K562 (cell line): Measurements from ENCODE around the gene PHLDA3. TPM values are rescaled to one million over a fixed set of nuclear protein-coding genes. Genes with fewer than 3 reads are reported as not detected.

Experiments used
- CREB1 ChIP-seq, 2 experiments: sonication (generic) in 1 of 2; formaldehyde crosslinking in 1 of 2; IDR thresholded peaks; 2 replicates each; pipeline versions ENCODE4 v1.6.1 to v1.8.0; 2012 to 2022; ENCODE audit warnings: inconsistent platforms in 1 of 2, mild to moderate bottlenecking in 1 of 2, missing genetic modification reagents in 1 of 2, moderate library complexity in 1 of 2
- FOSL1 ChIP-seq: fragments of 200-800 bp; sonication (Bioruptor generic); conservative IDR thresholded peaks from 2 replicates; pipeline ENCODE4 v1.6.1; 2016; ENCODE audit warnings: missing genetic modification characterization, missing compliant biosample characterization
- GABPA ChIP-seq: fragments of 200-800 bp; sonication (Bioruptor generic); conservative IDR thresholded peaks from 2 replicates; pipeline ENCODE4 v1.6.1; 2016; ENCODE audit warnings: low read depth, missing genetic modification characterization, missing compliant biosample characterization
- GTF2A2 ChIP-seq: IDR thresholded peaks from 2 replicates; pipeline ENCODE4 v1.6.1; 2016; ENCODE audit warnings: mild to moderate bottlenecking, missing genetic modification characterization, missing compliant biosample characterization
- HDAC8 ChIP-seq: fragments of 450-650 bp; IDR thresholded peaks from 2 replicates; pipeline ENCODE4 v1.6.1; 2016; ENCODE audit warnings: mild to moderate bottlenecking, missing genetic modification characterization, moderate library complexity, missing compliant biosample characterization
- HNRNPL ChIP-seq: fragments of 200-400 bp; formaldehyde crosslinking; IDR thresholded peaks from 2 replicates; pipeline ENCODE4 v1.6.1; 2017; ENCODE audit warnings: low read depth, mild to moderate bottlenecking, low read length
- IRF2 ChIP-seq: sonication (generic); formaldehyde crosslinking; IDR thresholded peaks from 2 replicates; pipeline ENCODE4 v1.8.1; 2022; ENCODE audit warnings: mild to moderate bottlenecking, missing genetic modification reagents
- KDM4B ChIP-seq, 2 experiments: fragments of 450-650 bp in 1 of 2; sonication (generic) in 1 of 2; IDR thresholded peaks; 2 replicates each; pipeline ENCODE4 v1.6.1; 2016 to 2017; ENCODE audit warnings: borderline replicate concordance in 2 of 2, antibody characterized with exemption in 1 of 2, low read depth in 1 of 2, mild to moderate bottlenecking in 1 of 2
- KLF13 ChIP-seq: fragments of 450-650 bp; IDR thresholded peaks from 2 replicates; pipeline ENCODE4 v1.6.1; 2016; ENCODE audit warnings: missing genetic modification characterization, low read depth, mild to moderate bottlenecking, missing compliant biosample characterization, moderate library complexity, borderline replicate concordance
- PML ChIP-seq: IDR thresholded peaks from 2 replicates; pipeline ENCODE4 v1.6.1; 2012; ENCODE audit warnings: low read length, inconsistent platforms
- PPARD ChIP-seq: fragments of 250-450 bp; sonication (Bioruptor Pico); IDR thresholded peaks from 2 replicates; pipeline ENCODE4 v1.8.0; 2022; ENCODE audit warnings: inconsistent platforms, mild to moderate bottlenecking, moderate library complexity
- RBBP5 ChIP-seq: fragments of 200-600 bp; sonication (generic); IDR thresholded peaks from 2 replicates; pipeline ENCODE4 v1.6.1; 2012; ENCODE audit warnings: borderline replicate concordance, mild to moderate bottlenecking, low read length, control low read depth, inconsistent platforms; ENCODE audit not compliant: insufficient read depth, poor library complexity, severe bottlenecking
- SAFB ChIP-seq: fragments of 200-400 bp; formaldehyde crosslinking; IDR thresholded peaks from 2 replicates; pipeline ENCODE4 v1.6.1; 2017; ENCODE audit warnings: low read depth, low read length, borderline replicate concordance
- SMARCE1 ChIP-seq: fragments of 450-650 bp; IDR thresholded peaks from 2 replicates; pipeline ENCODE4 v1.7.1; 2016; ENCODE audit warnings: mild to moderate bottlenecking
- TAF1 ChIP-seq: IDR thresholded peaks from 2 replicates; pipeline ENCODE4 v1.6.1; 2011; ENCODE audit warnings: mild to moderate bottlenecking, low read length, moderate library complexity; ENCODE audit not compliant: insufficient read depth, control insufficient read depth, severe bottlenecking; ENCODE audit errors: extremely low read depth
- U2AF1 ChIP-seq: fragments of 200-400 bp; formaldehyde crosslinking; optimal IDR thresholded peaks from 2 replicates; pipeline ENCODE3; 2017; ENCODE audit warnings: mild to moderate bottlenecking, low read depth, low read length, moderate library complexity
- ZNF79 ChIP-seq: fragments of 250-450 bp; sonication (Bioruptor Pico); IDR thresholded peaks from 2 replicates; pipeline ENCODE4 v1.4.0; 2020; ENCODE audit warnings: low read depth, mild to moderate bottlenecking, moderate library complexity
- ZZZ3 ChIP-seq: fragments of 450-650 bp; IDR thresholded peaks from 2 replicates; pipeline ENCODE4 v1.6.1; 2016; ENCODE audit warnings: antibody characterized with exemption, mild to moderate bottlenecking, moderate library complexity
- polyA plus RNA-seq, 8 experiments: library from polyadenylated mRNA; depleted of rRNA in 4 of 8; stranded (reverse) in 5 of 8; unstranded in 3 of 8; fragments of >200 nt; fragmentation: Nextera tagmentation in 2 of 8; fragmentation: Illumina TruSeq in 1 of 8; extraction: Ambion mirVana in 2 of 8; extraction: Trizol in 1 of 8; gene quantifications; 2 replicates each; pipeline versions ENCODE4 v1.2.1 to v1.2.3, GENCODE V29; 2011 to 2014; ENCODE audit warnings: inconsistent platforms in 1 of 8, missing spikeins in 1 of 8
- total RNA-seq, 7 experiments: library from RNA; depleted of rRNA in 6 of 7; stranded (reverse); fragments of >200 nt in 6 of 7; fragmentation: Illumina TruSeq in 2 of 7; extraction: Trizol in 2 of 7; gene quantifications; 2 replicates each; pipeline versions ENCODE4 v1.2.1 to v1.2.3, GENCODE V29; 2011 to 2021; ENCODE audit warnings: low replicate concordance in 1 of 7
- TF ChIP-seq, protein P1 (sequence below), 2 experiments: fragments of 450-650 bp in 1 of 2; sonication (generic) in 1 of 2; formaldehyde crosslinking in 1 of 2; IDR thresholded peaks in 1 of 2; conservative IDR thresholded peaks in 1 of 2; 2 replicates each; pipeline versions ENCODE4 v1.6.1 to v1.8.1; 2016 to 2023; ENCODE audit warnings: mild to moderate bottlenecking in 2 of 2, moderate library complexity in 2 of 2, inconsistent platforms in 1 of 2, missing genetic modification reagents in 1 of 2
- TF ChIP-seq, protein P2 (sequence below): sonication (generic); formaldehyde crosslinking; IDR thresholded peaks from 2 replicates; pipeline ENCODE4 v1.8.0; 2022; ENCODE audit warnings: mild to moderate bottlenecking, missing genetic modification reagents

PHLDA3 gene
- total and polyA plus RNA-seq, 9 of the 15 experiments (the other 6 are each of a cell fraction or from before 2014, with no cell fraction given) = 0.11 to 0.27 TPM; not detected in 7

DNA sequence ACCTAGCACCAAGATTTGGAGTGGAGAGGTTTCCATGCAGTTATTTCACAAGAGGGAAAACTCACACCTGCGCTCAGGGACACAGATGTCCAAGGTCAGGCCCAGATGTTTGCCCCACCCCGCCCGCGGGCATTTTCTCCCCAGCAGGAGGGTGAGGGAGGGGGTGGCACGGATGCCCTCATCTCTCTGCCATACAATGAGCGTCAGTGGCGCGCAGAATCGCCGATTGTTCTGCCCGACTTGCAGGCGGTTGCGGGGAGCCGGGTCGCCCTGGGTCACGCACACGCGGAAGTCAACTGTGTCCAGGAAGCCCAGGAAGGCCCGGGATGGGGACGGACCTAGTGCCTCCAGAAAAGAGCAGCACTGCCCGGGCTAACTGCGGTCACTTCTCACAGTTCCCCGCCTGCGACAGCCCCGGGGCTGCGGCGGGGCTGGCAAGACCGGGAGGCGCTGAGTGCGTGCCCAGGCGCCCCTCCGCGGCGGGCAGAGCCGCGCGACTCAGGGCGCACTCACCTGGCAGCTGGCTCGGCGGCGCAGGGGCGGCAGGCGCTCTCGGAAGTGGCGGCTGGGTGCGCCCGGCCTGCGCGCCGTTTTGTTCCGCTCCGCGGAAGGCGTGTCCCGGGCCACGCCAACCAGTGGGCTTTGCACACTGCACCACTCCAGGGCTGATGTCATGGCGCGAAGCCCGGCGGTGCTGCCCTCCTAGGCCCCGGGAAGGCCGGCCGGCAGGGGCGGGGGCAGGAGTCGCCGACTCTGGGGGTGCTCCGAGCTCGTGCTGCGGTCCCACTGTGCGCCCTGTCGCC, 37.8 kb upstream of the PHLDA3 start, which contains the start of gene CSRP1 (continued):
- peak; percentile 13; the same call in 1 of the 2 replicates for TF ChIP-seq KLF13 (tag)
- peak; percentile 62 for TF ChIP-seq RBBP5
- TF ChIP-seq, protein P1, sequence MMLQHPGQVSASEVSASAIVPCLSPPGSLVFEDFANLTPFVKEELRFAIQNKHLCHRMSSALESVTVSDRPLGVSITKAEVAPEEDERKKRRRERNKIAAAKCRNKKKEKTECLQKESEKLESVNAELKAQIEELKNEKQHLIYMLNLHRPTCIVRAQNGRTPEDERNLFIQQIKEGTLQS (IDR thresholded peaks at IDR 0.05) = peak; percentile 64
- TF ChIP-seq, protein P1 (CRISPR knock-in tag; conservative IDR thresholded peaks at IDR 0.05) = no peak
- no peak for TF ChIP-seq SMARCE1
- TF ChIP-seq KDM4B (IDR thresholded peaks at IDR 0.05; ENCODE audit: borderline replicate concordance in 2 of 2, low read depth in 1 of 2) = no peak
- no peak for TF ChIP-seq U2AF1
- peak; percentile 56; the same call in 1 of the 2 replicates for TF ChIP-seq GTF2A2 (tag)
- TF ChIP-seq, protein P2, sequence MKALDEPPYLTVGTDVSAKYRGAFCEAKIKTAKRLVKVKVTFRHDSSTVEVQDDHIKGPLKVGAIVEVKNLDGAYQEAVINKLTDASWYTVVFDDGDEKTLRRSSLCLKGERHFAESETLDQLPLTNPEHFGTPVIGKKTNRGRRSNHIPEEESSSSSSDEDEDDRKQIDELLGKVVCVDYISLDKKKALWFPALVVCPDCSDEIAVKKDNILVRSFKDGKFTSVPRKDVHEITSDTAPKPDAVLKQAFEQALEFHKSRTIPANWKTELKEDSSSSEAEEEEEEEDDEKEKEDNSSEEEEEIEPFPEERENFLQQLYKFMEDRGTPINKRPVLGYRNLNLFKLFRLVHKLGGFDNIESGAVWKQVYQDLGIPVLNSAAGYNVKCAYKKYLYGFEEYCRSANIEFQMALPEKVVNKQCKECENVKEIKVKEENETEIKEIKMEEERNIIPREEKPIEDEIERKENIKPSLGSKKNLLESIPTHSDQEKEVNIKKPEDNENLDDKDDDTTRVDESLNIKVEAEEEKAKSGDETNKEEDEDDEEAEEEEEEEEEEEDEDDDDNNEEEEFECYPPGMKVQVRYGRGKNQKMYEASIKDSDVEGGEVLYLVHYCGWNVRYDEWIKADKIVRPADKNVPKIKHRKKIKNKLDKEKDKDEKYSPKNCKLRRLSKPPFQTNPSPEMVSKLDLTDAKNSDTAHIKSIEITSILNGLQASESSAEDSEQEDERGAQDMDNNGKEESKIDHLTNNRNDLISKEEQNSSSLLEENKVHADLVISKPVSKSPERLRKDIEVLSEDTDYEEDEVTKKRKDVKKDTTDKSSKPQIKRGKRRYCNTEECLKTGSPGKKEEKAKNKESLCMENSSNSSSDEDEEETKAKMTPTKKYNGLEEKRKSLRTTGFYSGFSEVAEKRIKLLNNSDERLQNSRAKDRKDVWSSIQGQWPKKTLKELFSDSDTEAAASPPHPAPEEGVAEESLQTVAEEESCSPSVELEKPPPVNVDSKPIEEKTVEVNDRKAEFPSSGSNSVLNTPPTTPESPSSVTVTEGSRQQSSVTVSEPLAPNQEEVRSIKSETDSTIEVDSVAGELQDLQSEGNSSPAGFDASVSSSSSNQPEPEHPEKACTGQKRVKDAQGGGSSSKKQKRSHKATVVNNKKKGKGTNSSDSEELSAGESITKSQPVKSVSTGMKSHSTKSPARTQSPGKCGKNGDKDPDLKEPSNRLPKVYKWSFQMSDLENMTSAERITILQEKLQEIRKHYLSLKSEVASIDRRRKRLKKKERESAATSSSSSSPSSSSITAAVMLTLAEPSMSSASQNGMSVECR (CRISPR knock-in tag) = peak; percentile 41; the same call in 1 of the 2 replicates
- peak; percentile 46; the same call in 1 of the 2 replicates for TF ChIP-seq SAFB
- TF ChIP-seq HNRNPL = peak; percentile 76; the same call in 1 of the 2 replicates
- 0 out of 2 replicates have a peak, but pooled peaks have one; percentile 27 for TF ChIP-seq FOSL1
- TF ChIP-seq GABPA (tag) = peak; percentile 61
- no peak for TF ChIP-seq PPARD (CRISPR knock-in tag)
- peak; percentile 40 for TF ChIP-seq TAF1
- TF ChIP-seq PML = 0 out of 2 replicates have a peak, but pooled peaks have one; percentile 18
- TF ChIP-seq IRF2 (CRISPR knock-in tag) = no peak
- TF ChIP-seq ZNF79 (CRISPR knock-in tag) = no peak
- TF ChIP-seq ZZZ3 = no peak
- 0 out of 2 replicates have a peak, but pooled peaks have one; percentile 70 for TF ChIP-seq HDAC8 (tag)
- TF ChIP-seq CREB1 (IDR thresholded peaks at IDR 0.05) = peak; percentile 31; the same call in 1 of the 2 replicates
- TF ChIP-seq CREB1 (CRISPR knock-in tag; IDR thresholded peaks at IDR 0.05) = no peak
